Astrocyte (in vitro differentiated cells and primary cell): ENCODE measurements around the gene TLR2.

Experiments used
- EZH2 ChIP-seq: IDR thresholded peaks from 2 replicates; pipeline ENCODE4 v1.6.1; 2012; ENCODE audit warnings: mild to moderate bottlenecking, low read length, inconsistent platforms; ENCODE audit not compliant: insufficient read depth
- TF ChIP-seq, protein P1 (sequence below): IDR thresholded peaks from 2 replicates; pipeline ENCODE4 v1.5.1; 2011; ENCODE audit warnings: low read depth, mild to moderate bottlenecking, inconsistent platforms, low read length, moderate library complexity; ENCODE audit not compliant: insufficient read depth

DNA sequence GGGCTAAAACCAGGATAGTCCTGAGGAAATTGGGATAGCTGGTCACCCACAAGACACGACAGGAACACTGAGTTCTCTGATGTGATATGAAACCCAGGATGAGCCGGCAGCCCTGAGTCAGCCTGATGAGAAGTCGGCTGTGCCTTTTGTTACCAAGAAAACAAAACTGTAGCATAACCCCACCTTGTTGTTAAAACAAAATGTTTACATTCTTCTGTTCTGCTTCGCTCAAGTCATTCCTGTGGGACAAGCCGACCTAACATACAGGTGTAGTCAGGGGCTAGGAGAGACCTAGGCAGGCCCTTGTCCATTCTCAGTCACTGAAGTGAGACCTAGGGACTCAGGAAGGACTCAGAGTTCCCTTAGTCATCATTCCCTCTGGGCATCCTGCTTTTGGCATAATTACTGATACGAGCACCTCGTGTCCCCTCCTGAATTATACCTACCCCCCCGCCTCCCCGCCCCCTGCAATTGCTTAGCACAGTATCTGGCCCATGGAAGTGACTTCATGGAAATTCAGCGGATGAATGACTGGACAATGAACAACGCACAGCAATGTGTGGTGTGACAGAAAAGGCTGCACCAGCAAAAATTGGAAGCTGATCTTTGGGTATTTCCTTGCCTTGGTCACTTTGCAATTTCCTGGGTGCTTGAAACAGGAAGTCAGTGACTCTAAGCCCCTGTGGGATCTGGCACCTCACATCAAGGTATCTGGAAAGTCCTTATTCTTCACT, 31.9 kb upstream of the TLR2 start:
- TF ChIP-seq EZH2: no peak
- TF ChIP-seq, protein P1, sequence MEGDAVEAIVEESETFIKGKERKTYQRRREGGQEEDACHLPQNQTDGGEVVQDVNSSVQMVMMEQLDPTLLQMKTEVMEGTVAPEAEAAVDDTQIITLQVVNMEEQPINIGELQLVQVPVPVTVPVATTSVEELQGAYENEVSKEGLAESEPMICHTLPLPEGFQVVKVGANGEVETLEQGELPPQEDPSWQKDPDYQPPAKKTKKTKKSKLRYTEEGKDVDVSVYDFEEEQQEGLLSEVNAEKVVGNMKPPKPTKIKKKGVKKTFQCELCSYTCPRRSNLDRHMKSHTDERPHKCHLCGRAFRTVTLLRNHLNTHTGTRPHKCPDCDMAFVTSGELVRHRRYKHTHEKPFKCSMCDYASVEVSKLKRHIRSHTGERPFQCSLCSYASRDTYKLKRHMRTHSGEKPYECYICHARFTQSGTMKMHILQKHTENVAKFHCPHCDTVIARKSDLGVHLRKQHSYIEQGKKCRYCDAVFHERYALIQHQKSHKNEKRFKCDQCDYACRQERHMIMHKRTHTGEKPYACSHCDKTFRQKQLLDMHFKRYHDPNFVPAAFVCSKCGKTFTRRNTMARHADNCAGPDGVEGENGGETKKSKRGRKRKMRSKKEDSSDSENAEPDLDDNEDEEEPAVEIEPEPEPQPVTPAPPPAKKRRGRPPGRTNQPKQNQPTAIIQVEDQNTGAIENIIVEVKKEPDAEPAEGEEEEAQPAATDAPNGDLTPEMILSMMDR: no peak
